ENCODE data around the gene HNRNPL. TPM values are rescaled to one million over a fixed set of nuclear protein-coding genes. Genes with fewer than 3 reads are reported as not detected.

Gene HNRNPL
- total RNA-seq, 6 experiments from 2014 or later, result 89.5 to 157 (median 102) TPM

DNA sequence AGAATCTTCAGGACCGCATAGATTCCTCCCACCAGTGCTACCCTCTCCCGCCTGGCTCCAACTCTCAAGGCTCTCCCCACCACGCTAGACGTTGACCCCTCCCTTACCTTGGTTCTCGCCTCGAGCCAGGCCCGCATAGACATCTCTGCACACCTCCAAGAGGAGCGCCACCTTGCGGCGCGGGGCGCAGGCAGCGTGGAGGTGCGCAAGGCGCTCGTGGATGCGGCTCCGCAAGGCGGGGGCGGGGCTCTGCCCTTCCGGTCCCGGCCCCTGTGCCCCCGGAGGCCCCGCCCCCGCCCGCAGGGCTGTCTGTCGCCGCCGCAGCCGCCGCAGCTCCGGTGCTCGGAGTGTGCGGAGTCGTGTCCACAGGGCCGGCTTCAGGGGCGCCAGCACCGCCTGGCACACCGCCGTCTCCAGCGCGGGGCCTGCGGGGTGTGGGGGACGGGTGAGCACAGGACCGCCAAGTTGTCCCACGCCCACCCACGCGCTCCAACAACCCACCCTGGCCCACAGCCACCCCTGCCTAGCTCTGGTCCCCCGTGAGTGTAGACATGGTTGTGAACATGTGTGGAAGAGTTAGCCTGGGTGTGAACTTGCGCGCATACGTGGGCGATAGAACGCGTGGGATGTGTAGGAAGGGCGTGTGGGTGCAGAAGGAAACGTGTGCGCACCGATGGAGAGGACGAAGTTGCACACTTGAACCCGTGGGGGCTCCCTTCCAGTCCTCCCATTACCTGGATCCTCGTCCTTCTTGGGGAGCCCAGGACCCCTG, 20.2 kb upstream of the HNRNPL start:
- 37% methylated on average over 19 of the region's 62 CpGs for WGBS (ENCODE audit: insufficient coverage, low coverage, low lambda C conversion rate, missing lambda C conversion rate)
- H3K36me3 ChIP-seq, result no peaks in the 10 kb centered on the region

DNA sequence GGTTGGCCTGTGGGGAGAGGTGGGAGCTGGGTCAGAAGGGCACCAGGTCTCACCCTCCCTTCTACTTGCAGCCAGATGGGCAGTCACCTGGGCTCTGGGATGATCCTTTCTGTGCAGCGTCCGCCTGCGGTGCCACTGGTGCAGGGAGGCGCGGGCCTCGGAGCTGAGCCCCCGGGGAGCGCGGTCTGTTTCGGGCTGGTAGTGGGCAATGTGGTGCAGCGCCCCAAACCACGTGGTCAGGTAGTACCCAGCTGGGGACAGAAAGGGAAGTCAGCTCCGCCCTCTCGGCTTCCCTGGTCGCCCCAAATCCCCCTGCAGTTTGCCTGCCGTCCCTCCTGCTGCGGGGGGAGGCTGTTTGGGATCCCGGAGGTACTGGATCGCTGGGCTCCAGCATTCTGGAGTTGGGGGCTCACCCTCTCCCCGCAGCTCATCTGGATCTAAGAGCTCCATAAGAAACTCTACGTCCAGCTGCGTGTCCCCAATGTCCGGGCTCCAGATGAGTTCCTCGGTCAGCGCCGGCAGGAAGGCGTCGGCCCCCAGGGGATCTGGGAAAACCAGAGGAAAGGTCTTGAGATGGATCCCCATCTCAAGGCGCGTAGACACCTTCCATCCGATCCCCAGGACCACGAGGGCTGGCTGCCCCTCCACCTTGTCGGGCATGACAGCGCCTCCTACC, 19.5 kb upstream of the HNRNPL start:
- Histone ChIP-seq H3K4me3 (peak overlapping the region; percentile 46 to 68 (median 54)), H3K4me1 (peaks cover 0 to 25% (median 2%) of the 10 kb centered on the region in 4 donors), H3K27ac (peak overlapping the region in 1 of 3 donors; percentile 52), H3K9me3 (no peaks in the 10 kb centered on the region), H3K27me3 (no peaks in the 10 kb centered on the region), H3K36me3 (no peaks in the 10 kb centered on the region)
- ATAC-seq, result peak; percentile 8 to 44 (median 34)
- TF ChIP-seq, protein P1, sequence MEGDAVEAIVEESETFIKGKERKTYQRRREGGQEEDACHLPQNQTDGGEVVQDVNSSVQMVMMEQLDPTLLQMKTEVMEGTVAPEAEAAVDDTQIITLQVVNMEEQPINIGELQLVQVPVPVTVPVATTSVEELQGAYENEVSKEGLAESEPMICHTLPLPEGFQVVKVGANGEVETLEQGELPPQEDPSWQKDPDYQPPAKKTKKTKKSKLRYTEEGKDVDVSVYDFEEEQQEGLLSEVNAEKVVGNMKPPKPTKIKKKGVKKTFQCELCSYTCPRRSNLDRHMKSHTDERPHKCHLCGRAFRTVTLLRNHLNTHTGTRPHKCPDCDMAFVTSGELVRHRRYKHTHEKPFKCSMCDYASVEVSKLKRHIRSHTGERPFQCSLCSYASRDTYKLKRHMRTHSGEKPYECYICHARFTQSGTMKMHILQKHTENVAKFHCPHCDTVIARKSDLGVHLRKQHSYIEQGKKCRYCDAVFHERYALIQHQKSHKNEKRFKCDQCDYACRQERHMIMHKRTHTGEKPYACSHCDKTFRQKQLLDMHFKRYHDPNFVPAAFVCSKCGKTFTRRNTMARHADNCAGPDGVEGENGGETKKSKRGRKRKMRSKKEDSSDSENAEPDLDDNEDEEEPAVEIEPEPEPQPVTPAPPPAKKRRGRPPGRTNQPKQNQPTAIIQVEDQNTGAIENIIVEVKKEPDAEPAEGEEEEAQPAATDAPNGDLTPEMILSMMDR (IDR thresholded peaks at IDR 0.05), result no peak
- no peak for TF ChIP-seq POLR2A (IDR thresholded peaks at IDR 0.05)
- no CpG with 5 or more reads among the region's 34 CpGs for WGBS (ENCODE audit: insufficient coverage, low coverage, low lambda C conversion rate, missing lambda C conversion rate)
- intact Hi-C loops (cut with DNase I), result no loop called here
- DNase-seq, result peak in 2 of 3 donors; percentile 44 to 64

More for the DNA sequence above, 20.2 kb upstream of the HNRNPL start:
- Histone ChIP-seq H3K27ac (peak overlapping the region; percentile 17 to 52 (median 36)), H3K9me3 (no peaks in the 10 kb centered on the region), H3K4me3 (peak overlapping the region; percentile 46 to 68 (median 54)), H3K27me3 (no peaks in the 10 kb centered on the region), H3K4me1 (peaks cover 0 to 18% (median 2%) of the 10 kb centered on the region in 4 donors)
- ATAC-seq (peak; percentile 95 to 97 (median 96)), DNase-seq (peak; percentile 93 to 95 (median 93))
- intact Hi-C loops (cut with DNase I), result no loop called here
- TF ChIP-seq, protein P1 (IDR thresholded peaks at IDR 0.05), result peak; percentile 90 to 98 (median 93)
- peak; percentile 69 for TF ChIP-seq POLR2A (IDR thresholded peaks at IDR 0.05)

DNA sequence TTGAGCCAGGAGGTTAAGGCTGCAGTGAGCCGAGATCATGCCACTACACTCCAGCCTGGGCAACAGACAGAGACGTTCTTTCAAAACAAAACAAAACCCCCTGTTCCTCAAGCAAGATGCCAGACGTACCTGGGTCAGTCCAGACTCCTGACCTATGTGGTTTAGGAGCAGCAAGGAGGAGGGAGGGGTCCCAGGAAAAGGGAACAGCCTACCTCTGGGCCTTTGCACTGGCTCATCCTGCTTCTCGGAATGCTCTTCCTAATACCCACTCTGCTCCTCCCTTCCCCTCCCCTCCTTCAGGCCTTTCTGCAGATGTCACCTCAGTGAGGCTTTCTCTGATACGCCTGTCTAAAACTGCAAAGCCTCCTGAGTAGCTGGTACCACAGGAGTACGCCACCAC, 18.8 kb upstream of the HNRNPL start:
- no peak overlapping the region for H3K27ac ChIP-seq
- no peak overlapping the region for H3K4me3 ChIP-seq
- no peak for ATAC-seq
- no peak for DNase-seq
- peaks cover 0 to 28% (median 2%) of the 10 kb centered on the region in 4 donors for H3K4me1 ChIP-seq
- no peak for TF ChIP-seq POLR2A (IDR thresholded peaks at IDR 0.05)
- TF ChIP-seq, protein P1 (IDR thresholded peaks at IDR 0.05), result no peak
- no peaks in the 10 kb centered on the region for H3K27me3 ChIP-seq
- H3K9me3 ChIP-seq, result no peaks in the 10 kb centered on the region
- 70% methylated on average over 3 of the region's 6 CpGs for WGBS (ENCODE audit: insufficient coverage, low coverage, low lambda C conversion rate, missing lambda C conversion rate)
- intact Hi-C loops (cut with DNase I), result no loop called here
- H3K36me3 ChIP-seq, result no peaks in the 10 kb centered on the region

DNA sequence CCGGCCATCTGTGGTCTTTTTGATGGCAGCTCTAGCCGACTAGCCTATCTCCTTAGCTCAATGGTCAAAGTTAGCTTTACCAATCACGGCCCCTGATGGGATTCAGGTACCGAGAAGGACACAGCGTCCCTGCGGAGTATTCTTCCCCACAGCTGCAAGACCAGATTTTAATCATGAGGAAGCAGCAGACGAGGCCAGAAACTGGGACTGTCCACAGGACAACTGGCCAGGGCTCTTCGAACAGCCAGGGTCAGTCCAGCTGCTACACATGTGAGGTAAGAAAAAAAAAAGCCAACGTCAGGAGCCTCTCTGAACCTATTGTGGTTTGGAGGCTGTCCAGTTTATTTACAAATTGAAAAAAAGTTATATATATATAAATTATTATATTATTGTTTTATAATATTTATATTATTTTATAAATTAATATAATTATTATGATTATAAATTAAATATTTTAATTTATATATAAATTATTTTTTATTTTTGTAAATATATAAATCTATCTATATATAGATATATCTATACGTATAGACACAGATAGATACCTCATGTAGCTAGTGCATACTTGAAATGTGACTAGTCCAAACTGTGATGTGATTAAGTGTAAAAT, 17.5 kb upstream of the HNRNPL start:
- intact Hi-C loops (cut with DNase I), result no loop called here
- Histone ChIP-seq H3K27me3 (no peaks in the 10 kb centered on the region), H3K36me3 (no peaks in the 10 kb centered on the region), H3K27ac (no peak overlapping the region), H3K4me3 (no peak overlapping the region), H3K4me1 (peaks cover 0 to 34% (median 2%) of the 10 kb centered on the region in 4 donors), H3K9me3 (no peaks in the 10 kb centered on the region)
- no peak for TF ChIP-seq POLR2A (IDR thresholded peaks at IDR 0.05)
- TF ChIP-seq, protein P1 (IDR thresholded peaks at IDR 0.05), result no peak
- no peak for DNase-seq
- ATAC-seq, result no peak
- 83% methylated on average over 10 of the region's 10 CpGs for WGBS (ENCODE audit: insufficient coverage, low coverage, low lambda C conversion rate, missing lambda C conversion rate)
